SIG-M5 treated with dmso at 0.1 percent for 504 hours (cell line): ENCODE data around the gene RFTN1.

Experiments used
- DNase-seq: peaks from one replicate; lab custom pipeline; 2025; ENCODE audit not compliant: unreplicated experiment; lab: John Stamatoyannopoulos, UW

RFTN1 gene

GRCh38 chr3:16289144-16289889, 224.2 kb downstream of the RFTN1 start:
- no peak for DNase-seq

DNA sequence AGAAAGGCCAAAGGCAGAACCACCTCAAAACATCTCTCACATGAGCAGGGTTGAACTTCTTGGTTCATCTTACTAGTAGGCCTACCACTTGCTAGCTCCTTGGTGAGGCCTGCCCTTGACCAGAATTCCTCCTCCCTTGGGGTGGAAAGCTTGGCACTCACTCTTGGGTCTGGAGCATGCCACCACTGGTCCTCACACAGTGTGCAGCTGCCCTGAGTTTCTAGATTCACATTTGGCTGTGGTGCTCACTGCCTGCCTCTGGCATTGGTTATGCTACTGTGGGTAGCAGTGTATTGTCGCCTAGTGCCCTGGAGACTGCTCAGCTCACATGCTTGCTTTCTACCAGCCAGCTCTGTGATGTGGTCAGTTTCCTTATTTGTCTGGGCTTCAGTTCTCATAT, 224.8 kb downstream of the RFTN1 start:
- DNase-seq, result no peak

GRCh38 chr3:16286751-16287543, 226.6 kb downstream of the RFTN1 start:
- peak; percentile 42 for DNase-seq

GRCh38 chr3:16286161-16286560, 227.3 kb downstream of the RFTN1 start:
- no peak for DNase-seq

GRCh38 chr3:16284633-16285032, 228.9 kb downstream of the RFTN1 start:
- DNase-seq, result no peak

DNA sequence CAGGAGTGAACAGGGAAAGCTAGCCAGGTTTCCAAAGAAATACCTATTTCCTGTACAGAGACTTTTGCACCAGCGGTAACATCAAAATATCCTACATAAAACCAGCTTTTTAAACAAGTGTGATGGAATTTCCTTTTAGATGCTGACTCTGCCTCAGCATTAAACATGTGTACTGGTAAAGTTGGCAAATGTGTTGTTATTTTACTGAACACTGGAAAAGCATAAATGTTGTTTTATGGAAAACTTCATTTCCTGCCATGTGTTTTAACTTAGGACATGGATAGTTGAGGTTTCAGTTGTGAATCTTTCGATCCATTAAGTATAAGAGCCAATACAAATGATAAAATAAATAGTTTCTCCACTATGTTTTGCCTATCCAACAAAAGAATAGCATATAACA, 232.8 kb downstream of the RFTN1 start:
- DNase-seq, result no peak

DNA sequence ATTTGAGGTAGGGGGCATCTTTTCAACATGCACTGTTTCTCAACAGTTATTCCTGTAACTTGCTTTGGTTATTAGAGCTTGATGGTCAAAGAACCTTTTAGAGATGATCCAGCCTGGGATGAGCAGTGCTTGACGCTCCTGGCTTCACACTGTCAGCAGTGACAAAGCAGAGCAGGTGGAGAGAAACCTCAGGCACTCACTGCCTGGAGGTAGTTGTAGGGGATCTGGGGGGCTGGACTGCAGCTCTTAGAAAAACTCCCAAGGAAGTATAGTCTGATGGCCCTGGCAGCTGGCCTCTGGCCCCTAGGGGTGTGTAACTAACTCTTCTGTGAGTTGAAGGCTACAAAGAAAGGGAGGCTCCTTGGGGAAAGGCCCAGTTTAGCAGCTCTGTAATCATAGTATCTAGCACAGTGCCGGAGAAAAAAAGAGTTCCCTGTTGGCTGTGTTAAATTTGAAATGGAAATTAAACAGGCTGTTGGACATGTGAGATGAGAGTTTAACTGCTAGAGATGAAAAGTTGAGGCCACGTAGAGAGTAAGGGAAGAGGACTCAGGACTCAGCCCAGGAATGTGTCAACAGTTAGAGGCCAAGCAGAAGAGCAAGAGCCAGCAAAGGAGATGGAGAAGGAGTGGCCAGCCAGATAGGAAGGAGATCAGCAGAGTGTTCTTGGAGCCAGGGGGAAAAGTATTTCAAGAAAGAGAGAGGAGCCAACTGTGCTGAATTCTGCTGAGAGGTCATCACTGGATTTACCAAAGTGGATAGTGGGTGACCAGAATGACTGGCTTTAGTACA, 234.3 kb downstream of the RFTN1 start:
- no peak for DNase-seq

- no peak for DNase-seq
These were observed 236.0 kb downstream of the RFTN1 start for GRCh38 chr3:16277471-16277870.

DNA sequence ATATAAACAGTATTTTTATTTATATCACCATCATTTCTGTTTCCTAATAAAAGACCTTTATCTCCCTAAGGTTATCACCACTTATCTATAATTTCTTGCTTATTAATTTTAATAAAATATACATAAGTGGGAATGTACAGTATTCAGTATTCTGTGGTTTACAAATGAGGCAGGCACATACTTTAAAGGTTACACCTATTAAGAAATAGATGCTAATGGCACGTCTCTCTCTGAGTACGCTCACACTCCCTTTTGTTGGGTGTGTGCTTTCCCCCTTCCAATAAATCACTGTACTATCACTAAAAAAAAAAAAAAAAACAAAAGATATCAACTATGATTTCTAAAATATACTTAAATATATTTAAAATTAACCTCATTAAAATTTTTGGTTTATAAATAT, 239.6 kb downstream of the RFTN1 start:
- no peak for DNase-seq

DNA sequence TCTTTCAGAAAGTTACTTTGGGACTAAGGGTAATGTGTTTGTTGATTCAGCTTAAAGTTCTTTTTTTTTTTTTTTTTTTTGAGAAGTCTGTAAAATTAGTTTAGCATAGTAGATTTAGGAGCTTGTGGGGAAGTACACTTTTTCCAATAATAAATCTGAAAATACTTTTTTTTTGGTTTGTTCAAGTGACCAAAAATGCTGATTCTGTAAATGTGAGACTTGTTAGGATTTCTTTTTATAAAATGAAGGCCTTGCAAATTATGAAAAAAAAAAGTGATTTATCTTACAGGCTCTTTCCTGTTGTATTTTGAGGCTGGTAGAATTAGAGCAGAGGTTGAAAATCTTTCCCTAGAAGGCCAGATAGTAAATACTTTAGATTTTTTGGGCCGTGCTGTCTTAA, 240.9 kb downstream of the RFTN1 start:
- DNase-seq, result no peak

DNA sequence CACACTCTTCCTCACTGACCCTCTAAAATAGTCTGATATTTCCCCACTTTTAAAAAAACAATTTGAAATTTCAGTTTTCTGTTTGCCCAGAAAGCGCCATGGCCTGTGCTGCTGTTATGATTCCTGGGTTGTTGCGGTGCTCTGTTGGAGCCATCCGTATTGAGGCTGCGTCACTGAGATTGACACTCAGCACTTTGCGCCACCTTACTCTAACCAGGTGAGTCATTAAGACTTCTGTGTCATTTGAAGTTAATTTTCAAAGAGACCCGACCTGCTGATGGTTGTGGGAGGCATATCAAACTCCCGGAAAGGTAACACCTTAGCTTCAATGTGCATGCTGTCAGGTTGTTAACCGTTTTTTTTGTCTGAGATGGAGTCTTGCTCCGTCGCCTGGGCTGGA, 242.6 kb downstream of the RFTN1 start:
- no peak for DNase-seq

DNA sequence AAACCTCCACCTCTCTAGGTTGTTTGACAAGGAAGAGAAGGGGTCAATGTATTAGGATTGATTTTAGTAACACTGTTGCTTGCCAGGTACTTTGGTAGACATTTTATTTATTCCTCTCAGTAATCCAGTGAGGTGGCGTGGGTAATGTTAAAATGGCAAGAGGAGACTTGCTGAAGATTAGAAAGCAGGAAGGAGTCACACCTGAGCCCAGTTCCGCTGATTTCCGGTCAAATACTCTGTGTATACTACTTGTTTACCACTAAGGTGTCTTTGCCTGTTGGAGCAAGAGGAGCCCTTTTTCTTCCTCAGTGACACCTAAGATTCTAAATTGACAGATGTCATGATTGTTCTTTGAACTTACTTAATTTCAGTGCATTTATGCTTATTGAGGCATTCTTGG, 246.8 kb downstream of the RFTN1 start:
- DNase-seq, result no peak
